K562 (cell line): ENCODE results near the gene MATK.

ENCODE experiments used
- CC2D1A ChIP-seq: fragments of 450-650 bp; IDR thresholded peaks from 2 replicates; pipeline ENCODE4 v1.6.1; 2017; ENCODE audit warnings: mild to moderate bottlenecking
- EZH2 ChIP-seq: IDR thresholded peaks from 2 replicates; pipeline ENCODE4 v1.6.1; 2012; ENCODE audit warnings: low read depth, mild to moderate bottlenecking, inconsistent platforms, low read length, borderline replicate concordance
- GATAD2B ChIP-seq: fragments of 450-650 bp; IDR thresholded peaks from 2 replicates; pipeline ENCODE4 v1.6.1; 2017; ENCODE audit warnings: mild to moderate bottlenecking, borderline replicate concordance
- MAFF ChIP-seq: IDR thresholded peaks from 2 replicates; pipeline ENCODE4 v1.6.1; 2012; ENCODE audit warnings: low read length, improper control_type of control experiment
- XRCC4 ChIP-seq: IDR thresholded peaks from one replicate; pipeline ENCODE4 v1.6.1; 2011; ENCODE audit not compliant: insufficient read depth, insufficient read length; ENCODE audit errors: extremely low read depth
- TF ChIP-seq, protein P1 (sequence below), 2 experiments: IDR thresholded peaks; 2 replicates each; pipeline ENCODE4 v1.6.1; 2012; ENCODE audit warnings: improper control_type of control experiment in 2 of 2, low read depth in 2 of 2, low read length in 2 of 2, borderline replicate concordance in 1 of 2
- TF ChIP-seq, protein P2 (sequence below): fragments of 450-650 bp; formaldehyde crosslinking; IDR thresholded peaks from 2 replicates; pipeline ENCODE4 v1.4.0; 2022; ENCODE audit warnings: missing genetic modification characterization
- TF ChIP-seq, protein P3 (sequence below), 3 experiments: fragments of 200-800 bp in 1 of 3; sonication (Bioruptor generic) in 1 of 3; sonication (generic) in 1 of 3; formaldehyde crosslinking in 1 of 3; IDR thresholded peaks; 2 replicates each; pipeline versions ENCODE4 v1.6.1 to v1.8.0; 2016 to 2022; ENCODE audit warnings: mild to moderate bottlenecking in 2 of 3, missing compliant biosample characterization in 2 of 3, missing genetic modification characterization in 2 of 3, missing genetic modification reagents in 1 of 3

DNA sequence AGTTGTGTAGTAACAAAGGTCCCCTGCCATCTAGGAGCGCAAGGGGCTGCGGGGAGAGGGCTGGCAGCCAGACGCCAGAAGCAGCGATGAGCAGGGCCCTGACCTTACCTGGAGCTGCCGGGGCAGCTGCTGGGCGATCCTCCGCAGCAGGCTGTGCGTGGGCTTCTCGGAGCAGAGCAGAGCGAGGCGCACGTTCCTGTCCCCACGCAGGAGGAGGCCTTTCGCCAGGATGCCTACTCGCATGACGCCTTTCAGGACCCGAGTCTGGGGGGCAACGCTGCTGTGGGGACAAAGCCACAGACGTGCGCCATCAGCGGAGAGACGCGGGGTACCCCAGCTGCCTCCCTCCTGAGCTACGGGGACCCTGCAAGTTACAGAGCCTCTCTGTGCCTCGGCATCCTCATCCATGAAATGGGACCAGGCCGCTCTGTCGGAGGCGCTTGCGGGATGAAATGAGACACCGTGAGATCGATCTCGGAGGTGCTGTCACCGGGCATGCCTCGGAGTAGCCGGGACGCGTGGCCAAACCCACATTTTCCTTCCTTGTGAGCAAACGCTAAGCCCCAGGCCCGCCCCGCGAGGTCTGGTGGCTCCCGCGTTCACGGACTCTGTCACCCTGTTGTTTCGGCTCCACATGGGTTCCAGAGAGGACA, 30.5 kb upstream of the MATK start:
- TF ChIP-seq, protein P1, sequence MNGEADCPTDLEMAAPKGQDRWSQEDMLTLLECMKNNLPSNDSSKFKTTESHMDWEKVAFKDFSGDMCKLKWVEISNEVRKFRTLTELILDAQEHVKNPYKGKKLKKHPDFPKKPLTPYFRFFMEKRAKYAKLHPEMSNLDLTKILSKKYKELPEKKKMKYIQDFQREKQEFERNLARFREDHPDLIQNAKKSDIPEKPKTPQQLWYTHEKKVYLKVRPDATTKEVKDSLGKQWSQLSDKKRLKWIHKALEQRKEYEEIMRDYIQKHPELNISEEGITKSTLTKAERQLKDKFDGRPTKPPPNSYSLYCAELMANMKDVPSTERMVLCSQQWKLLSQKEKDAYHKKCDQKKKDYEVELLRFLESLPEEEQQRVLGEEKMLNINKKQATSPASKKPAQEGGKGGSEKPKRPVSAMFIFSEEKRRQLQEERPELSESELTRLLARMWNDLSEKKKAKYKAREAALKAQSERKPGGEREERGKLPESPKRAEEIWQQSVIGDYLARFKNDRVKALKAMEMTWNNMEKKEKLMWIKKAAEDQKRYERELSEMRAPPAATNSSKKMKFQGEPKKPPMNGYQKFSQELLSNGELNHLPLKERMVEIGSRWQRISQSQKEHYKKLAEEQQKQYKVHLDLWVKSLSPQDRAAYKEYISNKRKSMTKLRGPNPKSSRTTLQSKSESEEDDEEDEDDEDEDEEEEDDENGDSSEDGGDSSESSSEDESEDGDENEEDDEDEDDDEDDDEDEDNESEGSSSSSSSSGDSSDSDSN (IDR thresholded peaks at IDR 0.05; ENCODE audit: borderline replicate concordance in 1 of 2, low read depth in 2 of 2, low read length in 2 of 2): no peak
- TF ChIP-seq GATAD2B: no peak
- no peak for TF ChIP-seq EZH2
- no peak for TF ChIP-seq XRCC4
- TF ChIP-seq CC2D1A: no peak
- TF ChIP-seq, protein P2, sequence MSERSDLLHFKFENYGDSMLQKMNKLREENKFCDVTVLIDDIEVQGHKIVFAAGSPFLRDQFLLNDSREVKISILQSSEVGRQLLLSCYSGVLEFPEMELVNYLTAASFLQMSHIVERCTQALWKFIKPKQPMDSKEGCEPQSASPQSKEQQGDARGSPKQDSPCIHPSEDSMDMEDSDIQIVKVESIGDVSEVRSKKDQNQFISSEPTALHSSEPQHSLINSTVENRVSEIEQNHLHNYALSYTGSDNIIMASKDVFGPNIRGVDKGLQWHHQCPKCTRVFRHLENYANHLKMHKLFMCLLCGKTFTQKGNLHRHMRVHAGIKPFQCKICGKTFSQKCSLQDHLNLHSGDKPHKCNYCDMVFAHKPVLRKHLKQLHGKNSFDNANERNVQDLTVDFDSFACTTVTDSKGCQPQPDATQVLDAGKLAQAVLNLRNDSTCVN: no peak
- TF ChIP-seq MAFF: no peak
- TF ChIP-seq, protein P3, sequence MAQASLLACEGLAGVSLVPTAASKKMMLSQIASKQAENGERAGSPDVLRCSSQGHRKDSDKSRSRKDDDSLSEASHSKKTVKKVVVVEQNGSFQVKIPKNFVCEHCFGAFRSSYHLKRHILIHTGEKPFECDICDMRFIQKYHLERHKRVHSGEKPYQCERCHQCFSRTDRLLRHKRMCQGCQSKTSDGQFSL (CRISPR knock-in tag; IDR thresholded peaks at IDR 0.05): no peak
- TF ChIP-seq, protein P3 (tag; IDR thresholded peaks at IDR 0.05): no peak
